Endothelial cell (in vitro differentiated cells): ENCODE results near the gene PTPRK. TPM values are rescaled to one million over a fixed set of nuclear protein-coding genes. Genes with fewer than 3 reads are reported as not detected.

Experiments used
- DNase-seq: peaks from one replicate; pipeline ENCODE4 v3.0.0; 2021; ENCODE audit warnings: low spot score
- H3K27ac Mint-ChIP-seq: one replicate; pipeline ENCODE4 v1.8.0; 2021; ENCODE audit warnings: mixed read lengths, inconsistent platforms; ENCODE audit not compliant: unreplicated experiment
- H3K27me3 Mint-ChIP-seq: one replicate; pipeline ENCODE4 v1.8.0; 2021; ENCODE audit warnings: mild to moderate bottlenecking, moderate library complexity, mixed read lengths, inconsistent platforms; ENCODE audit not compliant: unreplicated experiment
- H3K36me3 Mint-ChIP-seq: one replicate; pipeline ENCODE4 v1.8.0; 2021; ENCODE audit warnings: mild to moderate bottlenecking, low read depth, mixed read lengths, inconsistent platforms; ENCODE audit not compliant: unreplicated experiment
- H3K4me1 Mint-ChIP-seq: one replicate; pipeline ENCODE4 v1.8.0; 2021; ENCODE audit warnings: mild to moderate bottlenecking, mixed read lengths, inconsistent platforms; ENCODE audit not compliant: unreplicated experiment
- H3K4me3 Mint-ChIP-seq: one replicate; pipeline ENCODE4 v1.8.0; 2021; ENCODE audit warnings: mild to moderate bottlenecking, mixed read lengths, inconsistent platforms; ENCODE audit not compliant: unreplicated experiment
- H3K9me3 Mint-ChIP-seq: one replicate; pipeline ENCODE4 v1.8.0; 2021; ENCODE audit warnings: mixed read lengths, inconsistent platforms; ENCODE audit not compliant: unreplicated experiment
- total RNA-seq: library from RNA; stranded (reverse); fragmentation: NEBNext Ultra II Directional; extraction: Animal tissue kit (Norgen Biotek cat#: 25700); gene quantifications from one replicate; pipeline ENCODE4 v1.2.1, GENCODE V29; 2021; ENCODE audit not compliant: unreplicated experiment
- TF ChIP-seq, protein P1 (sequence below): fragments of 200-600 bp; sonication (generic); IDR thresholded peaks from one replicate; pipeline ENCODE4 v1.5.0; 2021; ENCODE audit warnings: antibody characterized with exemption; ENCODE audit not compliant: unreplicated experiment

PTPRK gene
- total RNA-seq, 1 donor from 2014 or later: 47.3 TPM

DNA sequence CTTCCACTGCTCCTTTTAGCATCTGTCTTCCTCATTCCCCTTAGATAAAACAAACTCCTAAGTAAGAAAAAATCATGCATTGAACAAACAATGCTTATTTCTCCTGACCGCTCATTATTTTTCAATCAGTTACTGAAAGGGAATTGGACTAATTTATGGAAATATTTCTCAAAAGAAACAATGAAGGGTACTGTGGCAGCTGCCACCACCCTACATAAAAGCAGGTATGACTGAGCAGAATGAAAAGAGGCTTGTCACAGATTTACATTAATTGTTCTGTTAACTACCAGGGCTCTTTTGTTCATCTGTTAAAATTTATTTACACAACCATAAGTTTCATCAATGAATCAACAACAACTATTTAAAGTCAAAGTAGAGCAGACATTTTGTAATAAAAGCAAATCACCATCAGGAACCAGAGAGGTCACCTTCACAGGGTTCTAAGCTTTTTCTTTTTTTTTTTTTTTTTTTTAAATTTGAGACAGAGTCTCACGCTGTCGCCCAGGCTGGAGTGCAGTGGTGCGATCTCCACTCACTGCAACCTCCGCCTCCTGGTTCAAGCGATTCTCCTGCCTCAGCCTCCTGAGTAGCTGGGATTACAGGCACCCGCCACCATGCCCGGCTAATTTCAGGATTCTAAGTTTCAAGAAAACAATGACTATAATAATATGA, 204.0 kb downstream of the PTPRK start:
- Mint-ChIP-seq H3K9me3 (no peaks in the 10 kb centered on the region), H3K4me3 (no peak overlapping the region), H3K27ac (peak overlapping the region; percentile 97), H3K4me1 (peaks cover 70% of the 10 kb centered on the region), H3K27me3 (no peaks in the 10 kb centered on the region), H3K36me3 (no peaks in the 10 kb centered on the region)
- TF ChIP-seq, protein P1, sequence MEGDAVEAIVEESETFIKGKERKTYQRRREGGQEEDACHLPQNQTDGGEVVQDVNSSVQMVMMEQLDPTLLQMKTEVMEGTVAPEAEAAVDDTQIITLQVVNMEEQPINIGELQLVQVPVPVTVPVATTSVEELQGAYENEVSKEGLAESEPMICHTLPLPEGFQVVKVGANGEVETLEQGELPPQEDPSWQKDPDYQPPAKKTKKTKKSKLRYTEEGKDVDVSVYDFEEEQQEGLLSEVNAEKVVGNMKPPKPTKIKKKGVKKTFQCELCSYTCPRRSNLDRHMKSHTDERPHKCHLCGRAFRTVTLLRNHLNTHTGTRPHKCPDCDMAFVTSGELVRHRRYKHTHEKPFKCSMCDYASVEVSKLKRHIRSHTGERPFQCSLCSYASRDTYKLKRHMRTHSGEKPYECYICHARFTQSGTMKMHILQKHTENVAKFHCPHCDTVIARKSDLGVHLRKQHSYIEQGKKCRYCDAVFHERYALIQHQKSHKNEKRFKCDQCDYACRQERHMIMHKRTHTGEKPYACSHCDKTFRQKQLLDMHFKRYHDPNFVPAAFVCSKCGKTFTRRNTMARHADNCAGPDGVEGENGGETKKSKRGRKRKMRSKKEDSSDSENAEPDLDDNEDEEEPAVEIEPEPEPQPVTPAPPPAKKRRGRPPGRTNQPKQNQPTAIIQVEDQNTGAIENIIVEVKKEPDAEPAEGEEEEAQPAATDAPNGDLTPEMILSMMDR: no peak
- no peak for DNase-seq

DNA sequence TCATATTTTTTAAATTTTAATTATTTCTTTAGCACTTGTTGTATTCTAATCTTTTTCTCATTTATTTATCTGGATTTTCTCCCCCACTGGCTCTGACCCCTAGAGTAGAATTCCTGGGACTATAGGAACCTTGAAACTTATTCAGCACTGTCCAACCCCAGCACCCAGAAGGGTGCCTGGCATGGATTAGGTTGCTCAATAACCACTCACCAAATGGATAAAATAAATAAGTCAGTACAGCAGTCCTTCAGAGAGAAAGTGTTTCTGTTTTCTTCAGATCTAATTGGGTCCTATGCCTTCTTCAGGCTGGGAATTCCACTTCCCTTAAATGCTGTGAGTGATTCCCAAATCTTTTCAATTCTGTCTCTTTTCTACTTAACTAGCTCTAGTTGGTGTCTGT, 206.2 kb downstream of the PTPRK start:
- Mint-ChIP-seq H3K27ac (peak overlapping the region; percentile 67), H3K4me1 (peaks cover 68% of the 10 kb centered on the region), H3K9me3 (no peaks in the 10 kb centered on the region), H3K36me3 (no peaks in the 10 kb centered on the region), H3K27me3 (peaks cover under 1% of the 10 kb centered on the region), H3K4me3 (no peak overlapping the region)
- DNase-seq: no peak
- TF ChIP-seq, protein P1: no peak

DNA sequence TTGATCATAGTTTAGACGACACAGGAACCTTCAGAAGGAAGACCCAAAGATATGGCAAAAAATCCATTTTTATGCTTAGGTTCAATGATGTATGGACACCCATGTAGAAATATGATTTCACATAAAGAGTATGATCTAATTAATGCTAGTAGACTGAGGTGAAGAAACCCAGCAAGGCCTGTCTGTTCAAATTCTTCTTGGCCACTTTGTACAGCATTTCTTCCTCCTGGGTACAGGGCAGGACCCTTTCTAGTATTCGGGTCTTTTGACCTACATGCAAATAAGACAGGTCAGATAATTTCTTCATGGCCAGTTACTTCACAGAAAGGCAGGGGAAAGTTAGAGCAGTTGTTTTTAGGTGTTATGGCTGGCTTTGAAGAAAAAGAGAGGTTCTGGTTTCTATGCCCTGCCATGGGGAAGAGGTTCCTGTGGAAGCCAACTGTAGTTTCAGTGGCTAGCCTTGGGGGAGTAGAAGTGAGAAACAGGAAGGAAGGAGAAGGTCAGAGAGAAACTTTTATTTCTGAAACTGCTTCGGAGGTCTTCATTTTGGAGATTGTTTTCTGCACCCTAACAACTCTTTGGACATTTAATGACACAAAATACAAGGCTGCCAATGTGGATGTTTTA, 208.3 kb downstream of the PTPRK start:
- no peak for DNase-seq
- TF ChIP-seq, protein P1: no peak
- Mint-ChIP-seq H3K36me3 (no peaks in the 10 kb centered on the region), H3K4me3 (no peak overlapping the region), H3K27ac (no peak overlapping the region), H3K27me3 (peaks cover 3% of the 10 kb centered on the region), H3K9me3 (no peaks in the 10 kb centered on the region), H3K4me1 (peaks cover 51% of the 10 kb centered on the region)

DNA sequence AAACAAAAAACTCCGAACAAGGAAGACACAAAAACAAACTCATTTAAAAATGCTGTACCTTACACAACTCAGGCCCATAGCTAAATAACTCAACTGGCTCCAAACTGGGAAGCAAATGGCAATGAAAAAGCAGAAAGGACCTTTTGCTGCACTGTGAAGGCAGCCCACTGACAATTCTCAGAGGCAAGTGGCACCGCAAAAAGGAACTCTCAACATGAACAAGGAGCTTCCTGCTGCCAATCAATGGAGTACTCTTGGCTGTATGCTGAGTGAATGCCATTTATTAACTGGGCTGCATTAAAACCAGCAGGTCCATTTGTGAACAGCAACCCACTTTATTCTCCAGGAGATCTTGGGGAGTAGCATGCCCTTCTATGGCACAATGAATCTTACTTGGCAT, 209.9 kb downstream of the PTPRK start:
- TF ChIP-seq, protein P1: no peak
- Mint-ChIP-seq H3K4me3 (no peak overlapping the region), H3K27ac (no peak overlapping the region), H3K36me3 (no peaks in the 10 kb centered on the region), H3K9me3 (no peaks in the 10 kb centered on the region), H3K27me3 (peaks cover 3% of the 10 kb centered on the region), H3K4me1 (peaks cover 39% of the 10 kb centered on the region)
- DNase-seq: no peak

DNA sequence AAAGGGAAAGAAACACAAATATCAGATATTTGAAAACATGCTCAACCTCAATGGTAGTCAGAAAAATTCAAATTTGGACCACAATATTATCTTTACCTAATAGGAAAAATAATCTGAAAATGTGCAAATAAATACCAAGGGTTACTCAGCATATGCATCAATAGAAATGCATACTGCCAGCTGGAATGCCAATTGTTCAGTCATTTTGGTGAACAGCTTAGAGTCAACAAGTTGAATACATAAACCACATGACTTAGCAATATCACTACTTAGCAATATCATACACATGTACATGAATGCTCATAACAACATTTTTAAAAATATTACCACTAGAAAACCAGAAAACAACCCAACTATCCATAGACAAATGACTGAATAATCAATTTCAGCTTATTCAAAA, 212.7 kb downstream of the PTPRK start:
- H3K4me1 Mint-ChIP-seq: peaks cover 20% of the 10 kb centered on the region
- H3K4me3 Mint-ChIP-seq: no peak overlapping the region
- no peak for DNase-seq
- TF ChIP-seq, protein P1: no peak
- H3K27ac Mint-ChIP-seq: no peak overlapping the region
- H3K27me3 Mint-ChIP-seq: peaks cover 3% of the 10 kb centered on the region
- H3K36me3 Mint-ChIP-seq: no peaks in the 10 kb centered on the region
- no peaks in the 10 kb centered on the region for H3K9me3 Mint-ChIP-seq
